CD4-positive, alpha-beta memory T cell (primary cell): ENCODE results near the gene RAP1GAP2. TPM values are rescaled to one million over a fixed set of nuclear protein-coding genes. Genes with fewer than 3 reads are reported as not detected.

Experiments used
- CTCF ChIA-PET: fragments of 350-600 bp; sonication (Branson Sonifier 250); formaldehyde crosslinking; loops from one replicate; lab custom pipeline; 2021; ENCODE audit warnings: inconsistent platforms; ENCODE audit not compliant: partially characterized antibody; lab: Charles Lee
- POLR2A ChIA-PET: fragments of 350-600 bp; sonication (Branson Sonifier 250); formaldehyde crosslinking; loops from one replicate; lab custom pipeline; 2021; ENCODE audit not compliant: partially characterized antibody; lab: Charles Lee
- DNase-seq, 5 donors: peaks; one replicate each; pipeline versions ENCODE4 v3.0.0 to v3.0.0-alpha.2; 2020 to 2022; ENCODE audit warnings: mixed read lengths in 1 of 5
- H3K27ac ChIP-seq: one replicate; pipeline ENCODE4 v1.7.0; 2013; ENCODE audit warnings: low read depth, low read length
- H3K27me3 ChIP-seq: 2 replicates; pipeline ENCODE4 v1.7.0; 2013; ENCODE audit warnings: mild to moderate bottlenecking, low read length, moderate library complexity; ENCODE audit not compliant: insufficient read depth
- H3K36me3 ChIP-seq: 2 replicates; pipeline ENCODE4 v1.7.0; 2013; ENCODE audit warnings: mild to moderate bottlenecking, low read length, moderate library complexity; ENCODE audit not compliant: insufficient read depth
- H3K4me1 ChIP-seq: 2 replicates; pipeline ENCODE4 v1.7.0; 2013; ENCODE audit warnings: mild to moderate bottlenecking, low read length, moderate library complexity; ENCODE audit not compliant: insufficient read depth
- H3K4me3 ChIP-seq, 2 donors: one replicate each; pipeline ENCODE4 v1.7.0; 2013; ENCODE audit warnings: low read length in 2 of 2, mild to moderate bottlenecking in 1 of 2
- H3K9me3 ChIP-seq, 2 donors: one replicate each; pipeline ENCODE4 v1.7.0; 2013; ENCODE audit warnings: low read length in 2 of 2, control low read depth in 1 of 2; ENCODE audit not compliant: control insufficient read depth in 1 of 2
- H3K27ac Mint-ChIP-seq, 7 donors: one replicate each; pipeline ENCODE4 v1.8.0; 2020 to 2021; ENCODE audit warnings: mixed read lengths in 7 of 7, mild to moderate bottlenecking in 6 of 7, inconsistent platforms in 3 of 7, moderate library complexity in 3 of 7
- H3K27me3 Mint-ChIP-seq, 2 donors: one replicate each; pipeline ENCODE4 v1.8.0; 2020 to 2021; ENCODE audit warnings: mixed read lengths in 2 of 2
- H3K36me3 Mint-ChIP-seq, 2 donors: one replicate each; pipeline ENCODE4 v1.8.0; 2020 to 2021; ENCODE audit warnings: mixed read lengths in 2 of 2, inconsistent platforms in 1 of 2, mild to moderate bottlenecking in 1 of 2
- H3K4me1 Mint-ChIP-seq, 4 donors: one replicate each; pipeline ENCODE4 v1.8.0; 2020 to 2021; ENCODE audit warnings: mixed read lengths in 4 of 4, mild to moderate bottlenecking in 1 of 4
- H3K4me3 Mint-ChIP-seq, 8 donors: one replicate each; pipeline ENCODE4 v1.8.0; 2020 to 2021; ENCODE audit warnings: mixed read lengths in 8 of 8, mild to moderate bottlenecking in 7 of 8, moderate library complexity in 6 of 8, inconsistent platforms in 3 of 8
- H3K9me3 Mint-ChIP-seq, 8 donors: one replicate each; pipeline ENCODE4 v1.8.0; 2020 to 2021; ENCODE audit warnings: mixed read lengths in 8 of 8, mild to moderate bottlenecking in 5 of 8, inconsistent platforms in 3 of 8, moderate library complexity in 1 of 8
- intact Hi-C: fragments of 100-400 bp; cut with micrococcal nuclease; formaldehyde crosslinking; loops from one replicate; pipeline ENCODE4 v1.15.1; 2023
- polyA plus RNA-seq, 2 donors: library from polyadenylated mRNA; unstranded; fragments of 300-500 nt; fragmentation: Illumina TruSeq; gene quantifications; one replicate each; pipeline ENCODE4 v1.2.3, GENCODE V29; 2021
- total RNA-seq, 2 experiments: library from RNA; stranded (reverse); gene quantifications; one replicate each; pipeline ENCODE4 v1.2.3, GENCODE V29; 2021

RAP1GAP2 gene
- total RNA-seq (1 to 10 TPM; 9.0 to 9.9 TPM), polyA plus RNA-seq (1 to 10 TPM in 1 of 2 donors, under 1 TPM in 1; 0.38 to 7.1 TPM)

GRCh38 chr17:2796164-2797125 is at the start of gene RAP1GAP2:
Gene RAP1GAP2 (plus strand): TSS chr17:2796438. CDS start chr17:2796528, 90 bp downstream.
- peaks cover 7 to 35% of the 10 kb centered on the region in 2 donors for H3K36me3 Mint-ChIP-seq
- H3K27me3 ChIP-seq: no peaks in the 10 kb centered on the region
- H3K4me1 ChIP-seq: peaks cover 80% of the 10 kb centered on the region
- peak within 1 kb of the TSS; percentile 72 to 94 (median 89) for H3K27ac Mint-ChIP-seq
- H3K27ac ChIP-seq: peak within 1 kb of the TSS; percentile 51
- ChIA-PET POLR2A (interaction anchor here (0.7 to 11.1 kb wide), 10 partner anchors 9 to 72 kb away, joined by 3 to 330 read pairs (median 4); no protein-coding TSS in a partner anchor), CTCF (interaction anchor here (0.9 to 6.3 kb wide), 10 partner anchors 10 to 52 kb away, joined by 3 to 75 read pairs (median 5); no protein-coding TSS in a partner anchor)
- H3K9me3 Mint-ChIP-seq: no peaks in the 10 kb centered on the region
- intact Hi-C loops: loop anchor here (1.0 kb wide), 1 partner anchor 18 kb away; no protein-coding TSS in a partner anchor
- H3K4me3 ChIP-seq: peak within 1 kb of the TSS; percentile 83 to 94
- no peaks in the 10 kb centered on the region for H3K9me3 ChIP-seq
- no peaks in the 10 kb centered on the region for H3K27me3 Mint-ChIP-seq
- H3K4me3 Mint-ChIP-seq: peak within 1 kb of the TSS; percentile 90 to 99 (median 97)
- peak; percentile 81 to 89 (median 85) for DNase-seq
- peaks cover 47 to 88% (median 70%) of the 10 kb centered on the region in 4 donors for H3K4me1 Mint-ChIP-seq
- peaks cover 3% of the 10 kb centered on the region for H3K36me3 ChIP-seq

GRCh38 chr17:2749058-2749783 is 47.0 kb upstream of the RAP1GAP2 start, which contains the start of gene CCDC92B:
Gene CCDC92B (minus strand): TSS chr17:2749652. CDS start chr17:2735145, 14,507 bp downstream.
- Histone ChIP-seq H3K27me3 (peaks cover 7% of the 10 kb centered on the region), H3K9me3 (no peaks in the 10 kb centered on the region), H3K27ac (no peak within 1 kb of the TSS), H3K4me3 (no peak within 1 kb of the TSS), H3K36me3 (no peaks in the 10 kb centered on the region), H3K4me1 (peaks cover 3% of the 10 kb centered on the region)
- Mint-ChIP-seq H3K4me3 (peak within 1 kb of the TSS in 1 of 8 donors; percentile 23), H3K9me3 (peaks cover 0 to 6% (median 0%) of the 10 kb centered on the region in 8 donors), H3K27me3 (peaks cover 36 to 45% of the 10 kb centered on the region in 2 donors), H3K36me3 (peaks cover 0 to 6% of the 10 kb centered on the region in 2 donors), H3K27ac (no peak within 1 kb of the TSS), H3K4me1 (peaks cover 0 to 4% (median 0%) of the 10 kb centered on the region in 4 donors)
- POLR2A ChIA-PET: no interaction called here
- CTCF ChIA-PET: no interaction called here
- DNase-seq: no peak
- intact Hi-C loops: no loop called here

- H3K36me3 ChIP-seq: no peaks in the 10 kb centered on the region
- H3K4me1 ChIP-seq: peaks cover 3% of the 10 kb centered on the region
- intact Hi-C loops: no loop called here
- H3K9me3 ChIP-seq: no peaks in the 10 kb centered on the region
- peak; percentile 59 to 77 (median 74) for DNase-seq
- peaks cover 7% of the 10 kb centered on the region for H3K27me3 ChIP-seq
- peaks cover 0 to 6% (median 0%) of the 10 kb centered on the region in 8 donors for H3K9me3 Mint-ChIP-seq
- peaks cover 34 to 43% of the 10 kb centered on the region in 2 donors for H3K27me3 Mint-ChIP-seq
- peaks cover 0 to 6% of the 10 kb centered on the region in 2 donors for H3K36me3 Mint-ChIP-seq
- peaks cover 0 to 4% (median under 1%) of the 10 kb centered on the region in 4 donors for H3K4me1 Mint-ChIP-seq
- H3K27ac Mint-ChIP-seq: no peak overlapping the region
- no peak overlapping the region for H3K4me3 ChIP-seq
- CTCF ChIA-PET: no interaction called here
- H3K27ac ChIP-seq: no peak overlapping the region
- H3K4me3 Mint-ChIP-seq: no peak overlapping the region
- POLR2A ChIA-PET: no interaction called here
Observed at GRCh38 chr17:2749784-2750181, 46.5 kb upstream of the RAP1GAP2 start.

- CTCF ChIA-PET: interaction anchor here (1.0 kb wide), 1 partner anchor 26 kb away, joined by 3 read pairs; no protein-coding TSS in a partner anchor
- no peak overlapping the region for H3K4me3 ChIP-seq
- no peaks in the 10 kb centered on the region for H3K9me3 ChIP-seq
- POLR2A ChIA-PET: interaction anchor here (1.6 kb wide), 1 partner anchor 64 kb away, joined by 3 read pairs; no protein-coding TSS in a partner anchor
- Mint-ChIP-seq H3K27ac (no peak overlapping the region), H3K27me3 (peaks cover 29 to 38% of the 10 kb centered on the region in 2 donors), H3K4me1 (peaks cover 0 to 4% (median under 1%) of the 10 kb centered on the region in 4 donors), H3K9me3 (peaks cover 0 to 6% (median 0%) of the 10 kb centered on the region in 8 donors), H3K4me3 (peak overlapping the region in 1 of 8 donors; percentile 23), H3K36me3 (peaks cover 0 to 6% of the 10 kb centered on the region in 2 donors)
- H3K27me3 ChIP-seq: peaks cover 7% of the 10 kb centered on the region
- intact Hi-C loops: no loop called here
- H3K36me3 ChIP-seq: no peaks in the 10 kb centered on the region
- H3K27ac ChIP-seq: no peak overlapping the region
- peaks cover 3% of the 10 kb centered on the region for H3K4me1 ChIP-seq
- no peak for DNase-seq
Observed at GRCh38 chr17:2750721-2751120, 45.5 kb upstream of the RAP1GAP2 start.

DNA sequence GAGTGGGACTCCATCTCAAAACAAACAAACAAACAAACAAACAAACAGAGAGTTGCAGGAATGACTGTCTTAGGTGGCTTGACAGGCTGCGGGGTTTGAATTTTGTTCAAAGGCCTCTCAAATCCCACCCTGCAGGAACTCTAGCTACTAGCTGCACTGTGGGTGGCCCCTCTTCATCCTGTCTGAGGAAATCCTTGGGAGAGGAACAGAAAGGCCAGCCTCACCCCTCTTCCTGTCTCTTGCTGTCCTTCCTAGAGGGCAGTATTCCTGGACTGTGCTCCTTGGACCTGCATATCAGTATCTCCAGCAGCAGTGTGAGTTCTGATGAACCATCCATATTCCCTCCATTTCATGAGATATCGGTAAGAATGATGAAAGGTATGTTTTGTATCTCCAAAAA is 44.7 kb upstream of the RAP1GAP2 start:
- CTCF ChIA-PET: no interaction called here
- intact Hi-C loops: no loop called here
- peaks cover 0 to 6% of the 10 kb centered on the region in 2 donors for H3K36me3 Mint-ChIP-seq
- H3K9me3 Mint-ChIP-seq: peaks cover 0 to 6% (median 0%) of the 10 kb centered on the region in 8 donors
- DNase-seq: no peak
- H3K4me1 Mint-ChIP-seq: peaks cover under 1 to 7% (median 3%) of the 10 kb centered on the region in 4 donors
- peaks cover 30 to 34% of the 10 kb centered on the region in 2 donors for H3K27me3 Mint-ChIP-seq
- no peak overlapping the region for H3K4me3 Mint-ChIP-seq
- peaks cover 3% of the 10 kb centered on the region for H3K4me1 ChIP-seq
- peaks cover 10% of the 10 kb centered on the region for H3K27me3 ChIP-seq
- H3K27ac Mint-ChIP-seq: no peak overlapping the region
- H3K36me3 ChIP-seq: no peaks in the 10 kb centered on the region
- H3K4me3 ChIP-seq: no peak overlapping the region
- H3K27ac ChIP-seq: no peak overlapping the region
- POLR2A ChIA-PET: interaction anchor here (1.6 kb wide), 1 partner anchor 63 kb away, joined by 3 read pairs; no protein-coding TSS in a partner anchor
- no peaks in the 10 kb centered on the region for H3K9me3 ChIP-seq

DNA sequence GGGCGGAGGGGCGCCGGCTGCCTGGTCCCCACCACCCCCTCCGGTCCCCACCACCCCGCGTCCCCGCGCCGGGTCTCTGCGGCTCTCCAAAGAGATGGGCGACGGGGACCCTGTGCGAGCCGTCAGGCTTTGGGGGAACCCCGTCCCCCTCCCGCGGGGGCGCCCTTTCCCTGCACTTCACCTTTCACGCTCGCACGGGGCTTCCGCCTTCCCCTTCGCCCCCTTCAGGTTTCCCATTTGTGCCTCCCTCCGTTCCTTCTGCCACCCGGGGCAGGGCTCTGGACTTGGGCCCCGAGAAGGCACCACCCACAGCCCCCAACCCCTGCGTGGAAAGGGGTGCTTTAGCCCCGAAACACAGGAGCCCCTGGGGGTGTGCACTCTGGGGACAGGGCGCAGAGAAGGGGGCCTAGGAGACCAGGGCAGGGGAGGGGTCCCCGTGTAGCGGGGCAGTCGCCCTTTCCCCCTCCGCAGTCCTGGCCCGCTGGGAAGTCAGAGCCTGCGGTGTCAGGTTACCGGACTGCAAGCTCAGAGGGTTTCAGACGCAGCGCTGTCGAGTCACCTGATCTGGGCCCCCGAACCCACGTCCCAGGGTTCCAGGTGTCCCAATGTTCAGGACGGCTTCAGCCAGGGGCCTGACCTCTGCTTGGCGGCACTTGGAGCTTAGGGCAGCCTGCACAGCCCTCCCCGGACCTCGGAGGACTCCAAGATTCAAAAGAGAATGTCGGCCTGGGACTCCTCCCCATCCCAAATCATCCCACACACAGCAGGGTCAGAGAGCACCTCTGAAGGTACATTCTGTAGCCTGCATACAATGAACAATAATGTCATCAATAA is 40.1 kb upstream of the RAP1GAP2 start:
- H3K27me3 ChIP-seq: peaks cover 15% of the 10 kb centered on the region
- Mint-ChIP-seq H3K27me3 (peaks cover 30% of the 10 kb centered on the region in 2 donors), H3K4me1 (peaks cover 2 to 7% (median 4%) of the 10 kb centered on the region in 4 donors), H3K36me3 (no peaks in the 10 kb centered on the region), H3K9me3 (peaks cover 0 to 3% (median 0%) of the 10 kb centered on the region in 8 donors), H3K4me3 (peak overlapping the region in 6 of 8 donors; percentile 4 to 78 (median 66)), H3K27ac (no peak overlapping the region)
- H3K4me1 ChIP-seq: no peaks in the 10 kb centered on the region
- POLR2A ChIA-PET: no interaction called here
- H3K4me3 ChIP-seq: no peak overlapping the region
- CTCF ChIA-PET: interaction anchor here (0.8 kb wide), 1 partner anchor 81 kb away, joined by 3 read pairs; no protein-coding TSS in a partner anchor
- intact Hi-C loops: no loop called here
- H3K9me3 ChIP-seq: no peaks in the 10 kb centered on the region
- H3K27ac ChIP-seq: no peak overlapping the region
- H3K36me3 ChIP-seq: no peaks in the 10 kb centered on the region
- DNase-seq: no peak
